Measurements from ENCODE around the gene TMED4.

DNA sequence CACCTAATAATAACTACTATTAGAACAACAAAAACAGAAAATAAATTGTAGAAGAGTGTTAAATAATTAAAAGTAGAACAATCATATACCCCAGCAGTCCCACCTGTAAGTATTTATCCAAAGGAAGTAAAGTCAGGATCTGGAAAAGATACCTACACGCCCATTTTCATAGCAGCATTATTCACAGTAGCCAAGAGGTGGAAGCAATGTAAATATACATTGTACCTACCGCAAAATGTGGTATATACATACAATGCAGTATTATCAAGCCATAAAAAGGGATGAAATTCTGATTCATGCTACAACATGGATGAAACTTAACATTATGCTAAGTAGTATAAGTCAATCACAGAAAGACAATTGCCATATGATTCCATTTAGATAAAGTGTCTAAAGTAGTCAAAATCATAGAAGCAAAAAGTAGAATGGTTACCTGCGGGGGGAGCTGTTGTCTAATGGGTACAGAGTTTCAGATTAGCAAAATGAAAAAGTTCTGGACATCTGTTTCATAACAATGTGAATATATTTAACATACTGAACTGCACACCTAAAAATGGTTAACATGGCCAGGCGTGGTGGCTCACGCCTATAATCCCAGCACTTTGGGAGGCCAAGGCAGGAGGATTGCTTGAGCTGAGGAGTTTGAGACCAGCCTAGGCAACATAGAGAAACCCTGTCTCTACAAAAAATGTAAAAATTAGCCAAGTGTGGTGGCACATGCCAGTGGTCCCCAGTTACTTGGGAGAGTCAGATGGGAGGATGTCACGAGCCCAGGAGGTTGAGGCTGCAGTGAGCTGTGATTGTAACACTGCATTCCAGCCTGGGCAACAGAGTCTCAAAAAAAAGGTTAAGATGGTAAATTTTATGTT, 6.0 kb upstream of the TMED4 start:
- TF ChIP-seq, protein P1, sequence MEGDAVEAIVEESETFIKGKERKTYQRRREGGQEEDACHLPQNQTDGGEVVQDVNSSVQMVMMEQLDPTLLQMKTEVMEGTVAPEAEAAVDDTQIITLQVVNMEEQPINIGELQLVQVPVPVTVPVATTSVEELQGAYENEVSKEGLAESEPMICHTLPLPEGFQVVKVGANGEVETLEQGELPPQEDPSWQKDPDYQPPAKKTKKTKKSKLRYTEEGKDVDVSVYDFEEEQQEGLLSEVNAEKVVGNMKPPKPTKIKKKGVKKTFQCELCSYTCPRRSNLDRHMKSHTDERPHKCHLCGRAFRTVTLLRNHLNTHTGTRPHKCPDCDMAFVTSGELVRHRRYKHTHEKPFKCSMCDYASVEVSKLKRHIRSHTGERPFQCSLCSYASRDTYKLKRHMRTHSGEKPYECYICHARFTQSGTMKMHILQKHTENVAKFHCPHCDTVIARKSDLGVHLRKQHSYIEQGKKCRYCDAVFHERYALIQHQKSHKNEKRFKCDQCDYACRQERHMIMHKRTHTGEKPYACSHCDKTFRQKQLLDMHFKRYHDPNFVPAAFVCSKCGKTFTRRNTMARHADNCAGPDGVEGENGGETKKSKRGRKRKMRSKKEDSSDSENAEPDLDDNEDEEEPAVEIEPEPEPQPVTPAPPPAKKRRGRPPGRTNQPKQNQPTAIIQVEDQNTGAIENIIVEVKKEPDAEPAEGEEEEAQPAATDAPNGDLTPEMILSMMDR (IDR thresholded peaks at IDR 0.05), result peak; percentile 86
- no peak for TF ChIP-seq EZH2 (IDR thresholded peaks at IDR 0.05; ENCODE audit: borderline replicate concordance, insufficient read depth, low read depth, low read length, poor library complexity, severe bottlenecking)

All from B cell (primary cell).